HUES64 (cell line): ENCODE data around the gene CYP27A1.
"Not testable (repeated sequence)": the region's sequence is repeated elsewhere in the genome, so short reads cannot be mapped to it uniquely, and the experiment has no call there.

Experiments used
- H3K27ac ChIP-seq: 2 replicates; pipeline ENCODE4 v1.7.0; 2013; ENCODE audit warnings: low read depth, low read length, inconsistent platforms
- H3K27me3 ChIP-seq: 2 replicates; pipeline ENCODE4 v1.6.1; 2013; ENCODE audit warnings: mild to moderate bottlenecking, low read length; ENCODE audit not compliant: insufficient read depth
- H3K36me3 ChIP-seq: 2 replicates; pipeline ENCODE4 v1.6.1; 2013; ENCODE audit warnings: mild to moderate bottlenecking, low read length; ENCODE audit not compliant: insufficient read depth
- H3K4me1 ChIP-seq: 2 replicates; pipeline ENCODE4 v1.6.1; 2013; ENCODE audit warnings: mild to moderate bottlenecking, low read length, moderate library complexity; ENCODE audit not compliant: insufficient read depth
- H3K4me3 ChIP-seq: 2 replicates; pipeline ENCODE4 v1.5.1; 2013; ENCODE audit warnings: mild to moderate bottlenecking, low read length, moderate library complexity
- H3K9ac ChIP-seq: 2 replicates; pipeline ENCODE4 v1.6.1; 2013; ENCODE audit warnings: mild to moderate bottlenecking, low read depth, low read length
- H3K9me3 ChIP-seq: 2 replicates; pipeline ENCODE4 v1.6.1; 2013; ENCODE audit warnings: low read depth, low read length; ENCODE audit not compliant: insufficient read depth
- WGBS: fragments of 150-250, 120-280 bp; methylation state at CpG from one replicate; pipeline ENCODE4 v1.1.7; 2013; ENCODE audit warnings: missing lambda C conversion rate; 5-methylcytosine and 5-hydroxymethylcytosine counted together

Gene CYP27A1

GRCh38 chr2:218832520-218832919 is 50.6 kb downstream of the CYP27A1 start:
- Histone ChIP-seq H3K4me1 (no peaks in the 10 kb centered on the region), H3K36me3 (no peaks in the 10 kb centered on the region), H3K27me3 (no peaks in the 10 kb centered on the region), H3K27ac (no peak overlapping the region), H3K9ac (no peak overlapping the region), H3K4me3 (no peak overlapping the region), H3K9me3 (no peaks in the 10 kb centered on the region)
- WGBS, result 94% methylated on average over 3 of the region's 3 CpGs

GRCh38 chr2:218833023-218833609 is 51.2 kb downstream of the CYP27A1 start:
- H3K9me3 ChIP-seq, result no peaks in the 10 kb centered on the region
- H3K36me3 ChIP-seq, result no peaks in the 10 kb centered on the region
- no peaks in the 10 kb centered on the region for H3K27me3 ChIP-seq
- H3K9ac ChIP-seq, result no peak overlapping the region
- no peak overlapping the region for H3K4me3 ChIP-seq
- H3K4me1 ChIP-seq, result no peaks in the 10 kb centered on the region
- no peak overlapping the region for H3K27ac ChIP-seq
- WGBS, result 83% methylated on average over 4 of the region's 4 CpGs

- no peak overlapping the region for H3K9ac ChIP-seq
- no peak overlapping the region for H3K27ac ChIP-seq
- no peaks in the 10 kb centered on the region for H3K36me3 ChIP-seq
- no peaks in the 10 kb centered on the region for H3K27me3 ChIP-seq
- no peaks in the 10 kb centered on the region for H3K4me1 ChIP-seq
- no peak overlapping the region for H3K4me3 ChIP-seq
- WGBS, result 80% methylated on average over 4 of the region's 4 CpGs
- H3K9me3 ChIP-seq, result no peaks in the 10 kb centered on the region
These were observed 52.7 kb downstream of the CYP27A1 start for GRCh38 chr2:218834685-218835084.

GRCh38 chr2:218837495-218837894 is 55.5 kb downstream of the CYP27A1 start:
- H3K27me3 ChIP-seq, result no peaks in the 10 kb centered on the region
- H3K27ac ChIP-seq, result no peak overlapping the region
- no peaks in the 10 kb centered on the region for H3K36me3 ChIP-seq
- H3K4me1 ChIP-seq, result no peaks in the 10 kb centered on the region
- H3K9me3 ChIP-seq, result no peaks in the 10 kb centered on the region
- WGBS, result 100% methylated on average over 1 of the region's 2 CpGs
- no peak overlapping the region for H3K4me3 ChIP-seq
- H3K9ac ChIP-seq, result no peak overlapping the region

- no peak overlapping the region for H3K27ac ChIP-seq
- 68% methylated on average over 4 of the region's 4 CpGs for WGBS
- H3K9me3 ChIP-seq, result no peaks in the 10 kb centered on the region
- H3K4me1 ChIP-seq, result no peaks in the 10 kb centered on the region
- H3K36me3 ChIP-seq, result no peaks in the 10 kb centered on the region
- no peak overlapping the region for H3K4me3 ChIP-seq
- H3K27me3 ChIP-seq, result no peaks in the 10 kb centered on the region
- H3K9ac ChIP-seq, result no peak overlapping the region
These were observed 57.5 kb downstream of the CYP27A1 start for GRCh38 chr2:218839430-218839829.

GRCh38 chr2:218839888-218840287 is 57.9 kb downstream of the CYP27A1 start:
- Histone ChIP-seq H3K36me3 (no peaks in the 10 kb centered on the region), H3K9me3 (no peaks in the 10 kb centered on the region), H3K4me1 (no peaks in the 10 kb centered on the region), H3K27me3 (no peaks in the 10 kb centered on the region), H3K27ac (no peak overlapping the region), H3K9ac (no peak overlapping the region), H3K4me3 (no peak overlapping the region)
- WGBS, result 83% methylated on average over 1 of the region's 1 CpG

GRCh38 chr2:218844334-218844733 is 62.4 kb downstream of the CYP27A1 start:
- whole genome bisulfite sequencing, result 94% methylated on average over 4 of the region's 5 CpGs

GRCh38 chr2:218846963-218847362 is 65.0 kb downstream of the CYP27A1 start:
- H3K4me3 ChIP-seq, H3K27ac ChIP-seq, H3K4me1 ChIP-seq, H3K9me3 ChIP-seq, H3K9ac ChIP-seq, H3K27me3 ChIP-seq, H3K36me3 ChIP-seq: not testable (repeated sequence)
- WGBS, result 88% methylated on average over 13 of the region's 18 CpGs

More at GRCh38 chr2:218844334-218844733, 62.4 kb downstream of the CYP27A1 start:
- not testable (repeated sequence) for H3K4me3 ChIP-seq, H3K9me3 ChIP-seq, H3K4me1 ChIP-seq, H3K27ac ChIP-seq, H3K27me3 ChIP-seq, H3K36me3 ChIP-seq, H3K9ac ChIP-seq

- Histone ChIP-seq H3K36me3 (no peaks in the 10 kb centered on the region), H3K9ac (no peak overlapping the region), H3K9me3 (no peaks in the 10 kb centered on the region), H3K27ac (no peak overlapping the region), H3K4me3 (no peak overlapping the region), H3K27me3 (peaks cover 25% of the 10 kb centered on the region), H3K4me1 (peaks cover 8% of the 10 kb centered on the region)
- 70% methylated on average over 7 of the region's 7 CpGs for WGBS
These were observed 67.8 kb downstream of the CYP27A1 start for GRCh38 chr2:218849721-218850120.

- WGBS, result 86% methylated on average over 2 of the region's 2 CpGs
- no peak overlapping the region for H3K4me3 ChIP-seq
- H3K9me3 ChIP-seq, result no peaks in the 10 kb centered on the region
- peaks cover 36% of the 10 kb centered on the region for H3K27me3 ChIP-seq
- H3K4me1 ChIP-seq, result peaks cover 13% of the 10 kb centered on the region
- no peak overlapping the region for H3K27ac ChIP-seq
- no peaks in the 10 kb centered on the region for H3K36me3 ChIP-seq
- no peak overlapping the region for H3K9ac ChIP-seq
These were observed 68.8 kb downstream of the CYP27A1 start for GRCh38 chr2:218850796-218851195.

GRCh38 chr2:218851286-218851685 is 69.3 kb downstream of the CYP27A1 start:
- H3K4me3 ChIP-seq, result no peak overlapping the region
- H3K9me3 ChIP-seq, result no peaks in the 10 kb centered on the region
- H3K9ac ChIP-seq, result no peak overlapping the region
- WGBS, result 71% methylated on average over 3 of the region's 3 CpGs
- H3K27me3 ChIP-seq, result peaks cover 41% of the 10 kb centered on the region
- no peaks in the 10 kb centered on the region for H3K36me3 ChIP-seq
- peaks cover 18% of the 10 kb centered on the region for H3K4me1 ChIP-seq
- no peak overlapping the region for H3K27ac ChIP-seq
